GM21576 (cell line): ENCODE data around the gene CTSZ.
A peak's percentile ranks its signal among the peaks of the same experiment; 100 is the strongest.
"Not testable (repeated sequence)": the region's sequence is repeated elsewhere in the genome, so short reads cannot be mapped to it uniquely, and the experiment has no call there.

Experiments
- ATAC-seq: cut with Tn5 transposase; IDR thresholded peaks from one replicate; pipeline ENCODE4 v1.9.1; 2021; ENCODE audit warnings: mild to moderate bottlenecking, moderate library complexity; ENCODE audit not compliant: unreplicated experiment

The CTSZ gene

DNA sequence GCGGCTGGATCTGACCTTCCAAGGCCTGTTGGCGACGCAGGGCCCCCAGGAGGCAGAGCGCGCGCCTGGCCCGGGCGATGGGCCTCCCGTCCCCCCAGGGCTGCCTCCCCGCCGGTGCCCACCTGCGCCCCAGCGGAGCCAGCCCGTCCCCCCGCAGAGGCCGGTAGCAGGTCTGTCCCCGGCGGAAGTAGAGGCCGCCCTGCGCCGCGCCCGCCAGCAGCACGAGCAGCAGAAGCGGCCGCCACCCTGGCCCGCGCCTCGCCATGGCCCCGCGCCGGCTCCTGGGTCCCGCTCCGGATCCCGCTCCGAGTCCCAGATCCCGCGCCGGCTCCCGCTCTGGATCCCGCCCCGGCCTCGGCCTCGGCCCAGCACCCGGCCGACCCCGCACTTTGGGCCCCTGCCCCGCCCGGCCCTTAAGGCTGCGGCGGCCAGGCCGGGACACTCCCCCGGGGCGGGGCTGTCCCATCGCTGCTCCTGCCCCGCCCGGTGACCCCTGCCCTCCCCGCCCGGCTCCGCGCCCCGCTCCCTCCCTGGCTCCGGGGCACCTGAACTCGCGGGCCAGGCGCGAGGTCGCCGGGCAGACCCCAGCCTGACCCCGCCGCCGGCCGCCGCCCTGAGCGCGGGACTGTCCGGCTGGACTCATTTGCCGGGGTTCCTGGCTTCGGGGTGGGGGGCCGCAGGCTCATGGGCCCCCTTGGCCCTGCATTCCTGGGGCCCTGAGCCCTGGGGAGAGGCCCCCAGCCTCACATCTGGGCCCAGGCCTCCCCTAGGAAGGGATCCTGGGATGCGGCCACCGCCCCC, at the start of gene CTSZ:
Gene CTSZ, minus strand, starts transcription at position 391 of the 801 bp plus-strand sequence. Its CDS starts 126 bp downstream, at position 265.
- no peak for ATAC-seq

DNA sequence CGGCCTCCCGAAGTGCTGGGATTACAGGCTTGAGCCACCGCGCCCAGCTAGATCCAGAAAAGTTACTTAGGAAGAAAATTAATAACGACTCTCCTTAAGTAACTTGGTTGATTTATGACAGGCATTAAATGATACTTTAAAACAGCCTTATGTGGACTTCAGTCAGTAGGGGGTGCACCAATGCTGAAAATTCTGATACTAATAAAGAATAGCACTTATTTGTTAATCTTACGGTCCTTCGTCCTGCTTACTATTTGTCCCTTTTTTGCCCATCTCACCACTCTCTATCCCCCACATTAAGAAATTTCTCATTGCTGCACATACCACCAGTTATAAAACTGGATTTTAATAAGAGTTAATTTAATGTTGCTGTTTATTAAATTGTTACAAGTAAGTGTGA, 48.2 kb upstream of the CTSZ start:
- no peak for ATAC-seq

DNA sequence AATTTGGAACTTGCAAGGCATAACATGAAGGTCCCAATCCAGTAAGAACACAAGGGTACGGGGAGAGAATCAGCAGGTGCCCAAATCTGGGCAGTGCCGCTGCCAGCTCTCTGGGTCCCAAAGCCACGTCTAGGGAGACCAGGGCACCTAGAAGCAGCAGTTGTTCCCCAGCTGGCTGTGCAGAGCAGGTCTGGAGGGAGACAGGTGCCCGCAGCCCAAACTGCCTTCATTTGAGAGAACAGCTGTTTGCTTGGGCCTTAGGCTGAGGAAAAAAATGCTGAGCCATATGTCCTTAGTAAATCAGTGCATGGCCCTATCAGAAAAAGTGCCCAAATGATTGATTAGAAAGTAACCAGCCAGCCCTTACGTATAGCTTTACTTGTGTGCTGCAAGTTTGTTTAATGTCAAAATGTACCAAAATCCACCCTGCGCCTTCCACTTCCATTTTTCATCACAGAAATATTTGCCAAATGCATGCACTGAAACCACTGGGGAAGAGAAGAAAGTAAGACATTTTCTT, 44.7 kb upstream of the CTSZ start:
- no peak for ATAC-seq

DNA sequence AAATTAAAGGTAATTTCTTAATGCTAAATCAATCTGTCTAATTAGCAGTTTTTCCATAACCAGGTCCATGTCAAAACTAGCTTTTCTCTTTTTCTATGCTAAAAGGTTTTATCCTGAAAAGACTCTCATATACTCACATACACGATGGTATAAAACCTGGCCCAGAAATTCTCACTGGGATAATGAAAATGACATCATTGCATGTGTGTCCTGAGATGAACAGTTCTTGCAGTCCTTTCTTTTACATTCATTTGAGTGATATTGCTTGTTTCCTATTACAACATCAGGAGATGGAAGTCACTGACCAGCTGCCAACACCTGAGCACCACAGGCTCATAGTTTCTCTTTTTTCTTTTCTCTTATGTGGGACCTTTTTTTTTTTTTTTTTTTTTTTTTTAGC, 43.4 kb upstream of the CTSZ start:
- ATAC-seq, result no peak

DNA sequence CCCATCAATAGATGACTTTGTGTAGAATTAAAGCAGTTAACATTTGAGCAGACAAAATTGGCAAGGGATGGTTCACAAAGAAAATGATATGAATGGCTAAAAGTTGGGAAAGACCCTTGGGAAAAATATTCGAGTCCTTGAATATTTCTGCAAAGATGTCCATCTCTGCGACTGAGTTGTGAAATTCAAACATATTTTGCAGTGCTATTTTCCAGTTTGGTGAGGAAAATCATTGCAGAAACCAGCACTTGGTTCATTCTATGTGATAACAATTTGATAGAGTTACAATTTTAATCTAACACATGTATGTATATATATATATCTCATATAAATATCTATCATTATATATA, 41.6 kb upstream of the CTSZ start:
- no peak for ATAC-seq

DNA sequence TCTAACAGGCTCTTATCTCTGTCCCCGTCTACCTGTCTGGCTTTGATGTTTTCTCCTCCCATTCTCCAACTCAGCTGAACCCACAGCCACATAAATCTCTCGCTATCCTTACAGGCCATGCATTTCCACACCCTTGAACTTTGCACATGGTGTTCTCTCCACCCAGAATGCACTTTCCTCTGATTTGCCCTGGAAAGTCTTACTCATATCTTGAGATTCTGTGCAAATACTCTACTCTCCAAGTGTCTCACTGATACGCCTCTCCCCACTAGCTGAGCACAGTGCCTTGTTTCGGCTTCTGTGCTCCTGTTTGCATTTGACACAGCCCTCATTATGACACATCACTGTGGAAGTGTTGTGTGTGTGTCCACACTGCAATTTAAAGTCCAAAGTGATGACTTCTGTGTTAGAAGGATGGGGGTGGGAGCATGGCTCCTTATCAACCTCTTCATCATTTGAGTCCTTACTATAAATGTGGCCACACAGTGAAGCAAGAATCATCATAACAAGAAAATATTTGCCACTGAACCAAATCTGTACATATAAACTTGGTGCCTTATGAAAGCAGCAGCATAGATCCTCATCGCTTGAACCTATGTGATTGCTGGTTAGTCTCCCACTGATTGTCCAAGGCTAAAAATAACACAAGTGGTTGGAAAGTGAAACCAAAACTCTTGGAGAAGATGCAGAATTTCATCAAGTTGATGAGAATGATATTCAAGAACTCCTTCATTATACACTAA, 41.1 kb upstream of the CTSZ start:
- ATAC-seq, result no peak

DNA sequence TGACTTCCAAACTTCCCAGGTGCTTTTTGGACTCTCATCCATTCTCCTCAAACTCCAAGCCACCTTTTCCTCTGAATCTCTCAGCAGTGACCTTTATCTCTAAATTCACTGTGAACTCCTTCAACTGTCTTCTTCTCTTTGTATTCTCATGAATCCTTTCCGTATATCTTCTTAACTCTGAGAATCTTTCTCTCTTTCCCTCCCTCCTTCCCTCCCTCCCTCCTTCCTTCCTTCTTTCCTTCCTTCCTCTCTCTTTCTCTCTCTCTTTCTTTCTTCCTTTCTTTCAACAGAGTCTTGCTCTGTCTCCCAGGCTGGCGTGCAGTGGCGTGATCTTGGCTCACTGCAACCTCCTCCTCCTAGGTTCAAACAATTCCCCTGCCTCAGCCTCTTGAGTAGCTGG, 39.8 kb upstream of the CTSZ start:
- no peak for ATAC-seq

DNA sequence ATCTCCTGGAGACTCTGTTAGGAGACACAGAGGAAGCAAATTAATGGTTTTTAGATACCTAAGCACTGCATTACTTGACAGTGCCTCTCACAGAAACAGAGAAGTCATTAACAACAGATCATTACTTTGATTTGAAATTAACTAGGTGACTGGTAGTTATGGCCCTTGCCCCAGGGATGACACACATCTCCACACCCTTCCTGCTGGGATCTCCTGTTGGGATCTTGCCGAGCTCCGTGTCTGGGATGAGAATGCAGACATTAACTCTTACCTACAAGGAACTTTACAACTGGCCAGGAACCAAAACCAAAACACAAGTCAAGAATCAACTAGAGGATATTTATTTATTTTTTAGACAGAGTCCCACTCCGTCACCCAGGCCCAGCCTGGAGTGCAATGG, 37.7 kb upstream of the CTSZ start:
- ATAC-seq, result no peak

DNA sequence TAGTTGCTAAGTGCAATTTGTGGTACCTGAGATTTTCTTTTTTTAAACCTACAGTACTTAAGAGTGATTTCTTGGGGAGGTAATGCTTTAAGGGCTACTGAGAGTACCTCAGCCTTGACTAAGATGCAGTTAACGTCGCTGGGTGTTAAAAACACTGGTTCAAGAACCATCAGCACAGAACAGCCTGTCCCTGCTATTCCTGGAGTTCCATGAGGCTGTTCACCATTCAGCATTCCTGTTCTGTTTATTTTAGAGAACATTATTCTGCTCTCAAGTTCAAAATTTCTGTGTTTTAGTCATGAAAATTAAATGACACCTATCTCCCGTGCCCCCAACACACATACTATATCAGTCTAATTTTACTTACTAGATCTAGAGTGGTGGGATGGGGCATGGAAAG, 37.2 kb upstream of the CTSZ start:
- ATAC-seq, result no peak

DNA sequence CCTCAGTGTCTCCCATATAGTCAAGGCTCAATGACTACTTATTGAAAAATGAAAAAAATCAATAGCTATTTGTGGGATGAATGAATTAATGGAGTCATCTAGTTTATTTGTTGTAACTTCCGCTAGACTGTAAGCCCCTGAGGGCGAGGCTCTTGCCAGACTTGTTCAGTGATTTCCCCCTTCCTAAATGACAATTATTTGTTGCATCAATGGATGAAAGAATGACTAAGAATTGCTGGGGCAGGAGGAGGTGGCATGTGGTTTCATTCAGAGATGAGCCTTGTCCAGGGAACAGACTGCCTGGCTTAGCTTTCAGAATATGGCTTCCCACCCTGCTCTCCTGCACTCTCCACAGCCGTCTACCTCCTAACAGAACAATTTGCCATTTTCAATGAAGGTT, 36.6 kb upstream of the CTSZ start:
- ATAC-seq, result no peak

DNA sequence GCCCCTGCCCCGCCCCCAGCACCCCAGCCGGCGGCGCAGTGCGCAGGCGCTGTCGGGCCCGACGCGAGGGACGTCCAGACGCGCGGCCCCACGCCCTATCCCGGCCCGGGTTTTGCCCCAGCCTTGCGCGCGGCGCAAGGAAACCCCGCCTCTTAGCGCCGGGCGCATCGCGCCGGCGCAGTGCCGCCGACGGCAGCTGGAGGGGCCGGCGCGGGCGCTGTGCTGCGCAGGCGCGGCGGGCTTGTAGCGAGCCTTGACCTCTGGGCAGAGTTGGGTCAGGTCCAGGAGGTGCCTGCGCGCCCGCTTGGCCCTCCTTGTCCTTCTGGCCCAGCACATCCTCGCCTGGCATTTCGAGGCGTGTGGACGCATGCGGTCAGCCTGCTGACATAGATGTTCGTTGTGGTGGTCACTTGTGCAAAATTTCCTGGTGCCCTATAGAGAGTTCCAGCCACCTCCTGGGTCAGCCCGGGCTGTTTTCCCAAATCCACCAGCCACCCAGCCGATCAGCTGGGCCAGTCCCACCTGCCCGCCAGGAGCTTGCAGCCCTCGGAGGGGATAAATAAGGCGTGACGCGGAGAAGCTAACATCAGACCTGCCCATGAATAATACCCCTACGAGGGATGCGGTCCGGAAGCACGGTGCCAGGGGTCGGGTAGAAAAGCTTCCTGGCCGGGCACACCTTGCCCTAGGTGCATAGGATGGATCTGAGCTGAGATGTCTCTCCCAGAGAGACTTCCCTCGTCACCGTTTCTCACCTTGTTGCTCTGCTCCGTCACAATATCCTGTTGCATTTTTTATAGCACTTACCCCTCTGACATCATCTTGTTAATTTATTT, 36.0 kb upstream of the CTSZ start:
- peak; percentile 85 for ATAC-seq

DNA sequence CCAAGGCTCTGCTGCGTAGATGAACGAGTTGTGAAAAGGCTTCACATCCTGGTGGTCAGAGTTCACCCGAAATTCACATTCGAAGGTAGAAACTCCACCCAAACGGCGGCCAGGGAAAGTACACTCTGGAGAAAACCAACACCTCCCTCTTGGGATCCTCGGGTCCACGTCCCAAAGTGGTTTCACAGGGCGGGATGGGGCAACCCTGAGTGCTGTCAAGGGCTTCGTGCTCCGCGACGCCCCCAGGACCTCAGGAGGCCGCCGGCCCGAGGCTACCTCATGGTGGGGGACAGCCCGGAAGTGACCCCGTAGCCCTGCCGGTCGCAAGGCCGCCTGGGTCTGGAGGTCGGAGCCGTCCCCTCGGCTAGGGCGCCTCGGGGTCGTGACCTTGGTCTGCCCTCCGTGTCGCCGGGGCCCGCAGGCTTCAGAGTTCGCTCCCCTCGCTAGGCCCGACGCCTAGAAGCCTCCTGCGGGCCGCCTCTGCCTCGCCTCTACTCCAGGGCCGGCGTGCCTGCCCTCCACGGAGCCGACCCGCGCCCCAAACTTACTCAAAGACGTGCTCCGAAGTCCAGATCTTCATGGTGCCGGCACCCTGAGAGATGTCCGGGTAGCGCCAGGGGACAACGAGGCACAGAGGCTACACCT, 35.2 kb upstream of the CTSZ start, which contains the start of gene PRELID3B:
Gene PRELID3B, minus strand, starts transcription at position 636 of the 645 bp plus-strand sequence. Its CDS starts 56 bp downstream, at position 580.
- ATAC-seq, result peak; percentile 31

DNA sequence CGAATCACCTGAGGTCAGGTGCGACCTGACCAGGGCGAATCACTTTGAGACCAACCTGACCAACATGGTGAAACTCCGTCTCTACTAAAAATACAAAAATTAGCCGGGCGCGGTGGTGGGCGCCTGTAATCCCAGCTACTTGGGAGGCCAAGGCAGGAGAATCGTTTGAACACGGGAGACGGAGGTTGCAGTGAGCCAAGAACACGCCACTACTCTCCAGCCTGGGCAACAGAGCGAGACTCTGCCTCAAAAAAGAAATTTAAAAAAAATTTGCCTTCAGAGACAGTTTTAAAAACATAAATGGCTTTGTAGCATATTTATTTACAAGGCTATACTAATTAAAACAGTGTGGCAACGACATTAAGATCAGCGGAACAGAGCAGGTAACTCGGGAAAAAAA, 34.4 kb upstream of the CTSZ start:
- not testable (repeated sequence) for ATAC-seq

DNA sequence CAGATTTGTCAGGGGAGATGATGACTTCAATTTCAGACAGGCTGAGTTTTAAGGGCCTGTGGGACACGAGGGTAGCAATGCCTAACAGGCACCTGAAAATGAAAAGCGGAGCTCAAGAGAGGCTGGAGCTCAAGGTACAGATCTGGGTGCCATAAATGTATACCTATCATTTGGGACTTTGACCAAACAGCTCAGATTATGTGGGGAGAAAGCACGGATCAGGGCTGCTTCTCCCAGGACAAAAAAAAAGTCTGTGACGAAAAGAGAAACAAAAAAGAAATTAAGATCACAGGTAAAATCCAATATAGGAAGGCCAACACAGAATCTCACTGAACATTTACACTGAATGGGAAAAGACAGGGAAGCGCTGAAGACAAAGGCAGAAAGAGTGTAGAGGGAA, 33.6 kb upstream of the CTSZ start:
- ATAC-seq, result no peak

DNA sequence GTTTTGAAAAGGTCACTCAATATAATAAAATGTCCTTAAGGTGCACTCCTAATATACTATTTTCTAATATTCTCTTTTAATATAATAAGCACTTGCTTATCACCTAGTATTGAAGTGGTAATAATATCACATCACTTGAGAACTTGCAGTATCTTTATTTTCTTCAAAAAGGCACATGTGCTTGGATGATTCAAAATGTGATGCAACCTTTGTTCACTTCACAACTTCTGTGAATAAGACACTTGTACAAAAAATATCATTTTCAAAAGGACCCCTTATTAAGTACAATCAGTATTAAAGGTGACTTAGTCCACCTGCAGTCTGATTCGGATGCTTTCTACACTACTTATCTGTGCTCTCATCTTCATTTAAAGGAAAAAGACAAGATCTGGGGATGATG, 32.2 kb upstream of the CTSZ start:
- ATAC-seq, result no peak

DNA sequence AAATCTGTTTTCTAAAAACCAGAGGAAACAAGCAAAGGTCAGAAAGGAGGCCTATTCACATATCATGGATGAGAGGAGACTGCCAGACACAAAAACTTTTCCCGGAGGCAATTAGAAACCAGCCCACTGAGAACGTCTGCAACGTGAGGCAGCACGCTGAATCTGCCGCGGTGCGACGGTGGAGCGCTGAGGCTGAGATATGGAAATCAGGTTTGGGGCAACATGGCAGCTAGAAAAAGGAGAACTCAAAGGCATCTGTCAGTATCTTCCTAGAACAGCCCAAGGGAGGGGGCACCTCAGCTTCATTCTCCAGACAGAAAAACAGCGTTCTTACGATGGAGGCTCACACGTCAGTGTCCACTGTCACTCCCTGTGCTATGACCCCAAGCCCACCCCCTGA, 30.3 kb upstream of the CTSZ start:
- no peak for ATAC-seq

DNA sequence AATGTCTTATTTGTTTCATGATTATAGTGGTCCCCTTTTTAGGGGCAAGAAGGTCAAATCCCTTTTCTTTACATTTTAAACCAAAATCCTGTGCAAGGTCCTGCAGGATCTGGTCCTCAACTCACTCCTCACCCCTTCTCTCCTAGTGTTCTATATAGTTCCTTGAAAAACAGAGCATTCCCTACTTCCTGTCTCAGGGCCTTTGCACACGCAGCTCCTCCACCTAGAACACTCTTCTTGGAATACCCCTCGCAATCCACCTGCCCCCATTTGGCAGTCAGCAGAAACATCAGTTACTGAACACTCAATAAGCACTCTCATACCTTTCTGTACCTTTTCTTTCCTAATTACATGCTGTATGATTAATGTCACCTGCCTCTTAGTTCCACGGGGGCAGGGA, 28.3 kb upstream of the CTSZ start:
- ATAC-seq, result no peak

DNA sequence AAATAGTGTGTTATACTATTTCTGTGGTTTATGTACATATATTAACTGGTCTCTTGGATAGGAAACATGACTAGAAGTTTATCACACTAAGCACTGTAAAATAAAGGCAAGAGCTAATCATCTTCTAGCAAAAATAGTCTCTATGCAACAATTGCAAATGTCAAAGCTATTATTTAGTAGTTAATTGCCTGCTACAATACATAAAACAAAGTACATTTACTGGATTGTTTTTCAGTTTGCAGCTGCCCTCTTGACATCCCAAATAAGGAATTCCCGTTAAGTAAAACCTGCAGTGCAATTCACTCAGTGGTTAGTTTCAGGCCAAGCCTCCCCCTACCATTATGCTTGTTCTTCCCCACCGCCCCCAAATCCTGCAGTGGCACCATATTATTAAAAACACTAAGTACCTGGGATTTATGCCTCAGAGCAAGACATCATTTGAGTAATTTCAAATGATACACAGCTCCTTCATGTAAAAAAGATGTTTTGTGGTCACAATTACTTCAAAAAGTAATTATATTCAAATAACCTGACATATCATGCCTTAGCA, 26.6 kb upstream of the CTSZ start:
- ATAC-seq, result no peak

DNA sequence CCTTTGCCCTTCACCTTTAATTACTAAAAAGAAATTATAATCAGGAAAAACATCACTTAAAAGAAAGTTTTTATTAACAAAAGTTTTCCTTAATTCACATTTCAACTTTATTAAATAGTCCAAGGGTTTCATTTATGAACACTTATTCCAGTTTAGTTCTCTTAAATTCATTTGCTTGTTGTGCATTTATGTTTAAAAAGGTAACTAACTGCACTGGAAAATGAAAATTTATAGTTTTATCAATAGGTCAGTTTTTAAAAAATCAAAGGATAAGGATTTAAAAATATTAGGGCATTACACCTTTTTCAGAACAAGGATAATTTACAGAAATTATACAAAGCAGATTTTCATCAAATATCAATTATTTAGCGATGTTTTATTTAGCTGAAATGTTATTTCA, 26.0 kb upstream of the CTSZ start:
- no peak for ATAC-seq

DNA sequence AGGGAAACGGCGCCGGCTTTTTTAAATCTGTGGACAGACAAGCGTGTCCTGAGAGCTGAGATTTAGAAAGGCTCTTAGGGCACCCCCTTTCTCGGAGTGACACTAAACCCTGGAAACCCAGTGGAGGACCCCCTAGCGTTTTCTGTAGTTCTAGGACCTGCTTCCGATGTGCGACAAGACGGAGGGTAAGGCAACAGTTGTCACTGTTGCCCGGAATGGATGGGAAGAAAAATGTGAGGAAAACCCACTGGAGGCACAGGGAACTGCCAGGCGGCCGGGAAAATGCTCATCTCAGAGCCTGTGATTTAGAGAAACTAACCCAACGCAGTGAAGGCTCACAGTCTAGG, 25.6 kb upstream of the CTSZ start:
- ATAC-seq, result no peak
